HTR-8/SVneo (cell line): ENCODE data around the gene ZNF644.
A peak's percentile ranks its signal among the peaks of the same experiment; 100 is the strongest.

Experiments used
- DNase-seq: peaks from one replicate; pipeline ENCODE4 v3.0.0; 2011; ENCODE audit warnings: low spot score, mixed read lengths; ENCODE audit not compliant: insufficient read length
- FAIRE-seq: peaks from 2 replicates; lab custom pipeline; 2011; peaks lifted over from hg19 to GRCh38; lab: Jason Lieb, UNC

ZNF644 gene

GRCh38 chr1:90990779-90991178, 31.1 kb downstream of the ZNF644 start:
- FAIRE-seq (no peak), DNase-seq (no peak)

DNA sequence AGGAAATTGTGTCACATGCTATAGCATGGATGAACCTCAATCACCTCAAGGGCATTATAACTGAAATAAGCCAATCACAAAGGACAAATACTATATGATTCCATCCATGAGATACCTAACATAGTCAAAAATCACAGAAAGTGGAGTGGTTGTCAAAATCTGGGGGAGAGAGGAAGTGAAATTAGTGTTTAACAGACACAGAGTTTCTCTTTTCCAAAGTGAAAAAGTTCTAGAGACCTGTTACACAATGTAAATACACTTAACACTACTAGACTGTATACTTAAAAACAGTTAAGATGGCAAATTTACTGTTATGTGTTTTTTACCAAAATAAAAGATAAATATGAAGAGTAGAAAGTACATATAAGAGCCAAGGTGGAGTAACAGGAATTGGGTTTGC, 31.8 kb downstream of the ZNF644 start:
- no peak for DNase-seq
- FAIRE-seq = no peak

- no peak for FAIRE-seq
- DNase-seq = no peak
These were observed 32.5 kb downstream of the ZNF644 start for GRCh38 chr1:90989302-90989701.

DNA sequence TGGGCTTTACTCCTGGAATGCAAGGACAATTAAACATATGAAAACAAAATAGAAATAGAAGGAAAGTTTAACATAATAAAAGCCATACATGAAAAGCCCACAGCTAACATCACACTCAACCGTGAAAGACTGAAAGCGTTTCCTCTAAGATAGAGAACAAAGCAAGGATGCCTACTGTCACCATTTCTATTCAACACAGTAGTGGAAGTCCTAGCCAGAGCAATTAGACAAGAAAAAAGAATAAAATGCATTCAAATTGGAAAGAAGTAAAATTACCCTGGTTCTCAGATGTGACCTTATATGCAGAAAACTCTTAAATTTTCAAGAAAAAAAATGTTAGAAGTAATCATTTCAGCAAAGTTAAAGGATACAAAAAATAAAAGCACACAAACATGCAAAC, 34.0 kb downstream of the ZNF644 start:
- FAIRE-seq = no peak
- no peak for DNase-seq

DNA sequence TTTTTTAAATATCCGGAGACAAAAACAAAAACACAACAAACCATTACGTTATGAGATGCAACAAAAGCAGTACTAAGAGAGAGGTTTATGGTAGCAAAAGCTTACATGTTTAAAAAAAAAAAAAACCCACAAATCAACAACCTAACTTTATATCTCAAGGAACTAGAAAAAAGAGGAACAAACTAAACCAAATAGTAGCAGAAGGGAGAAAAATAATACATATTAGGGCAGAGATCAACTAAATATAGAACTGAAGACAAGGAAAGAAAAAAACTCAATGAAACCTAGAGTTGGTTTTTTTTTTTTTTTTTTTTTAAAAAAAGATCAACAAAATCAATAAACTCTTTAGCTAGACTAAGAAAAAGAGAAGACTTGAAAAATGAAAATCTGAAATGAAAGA, 34.9 kb downstream of the ZNF644 start:
- FAIRE-seq (no peak), DNase-seq (no peak)

GRCh38 chr1:90977522-90977921, 44.3 kb downstream of the ZNF644 start:
- no peak for DNase-seq
- FAIRE-seq = no peak

DNA sequence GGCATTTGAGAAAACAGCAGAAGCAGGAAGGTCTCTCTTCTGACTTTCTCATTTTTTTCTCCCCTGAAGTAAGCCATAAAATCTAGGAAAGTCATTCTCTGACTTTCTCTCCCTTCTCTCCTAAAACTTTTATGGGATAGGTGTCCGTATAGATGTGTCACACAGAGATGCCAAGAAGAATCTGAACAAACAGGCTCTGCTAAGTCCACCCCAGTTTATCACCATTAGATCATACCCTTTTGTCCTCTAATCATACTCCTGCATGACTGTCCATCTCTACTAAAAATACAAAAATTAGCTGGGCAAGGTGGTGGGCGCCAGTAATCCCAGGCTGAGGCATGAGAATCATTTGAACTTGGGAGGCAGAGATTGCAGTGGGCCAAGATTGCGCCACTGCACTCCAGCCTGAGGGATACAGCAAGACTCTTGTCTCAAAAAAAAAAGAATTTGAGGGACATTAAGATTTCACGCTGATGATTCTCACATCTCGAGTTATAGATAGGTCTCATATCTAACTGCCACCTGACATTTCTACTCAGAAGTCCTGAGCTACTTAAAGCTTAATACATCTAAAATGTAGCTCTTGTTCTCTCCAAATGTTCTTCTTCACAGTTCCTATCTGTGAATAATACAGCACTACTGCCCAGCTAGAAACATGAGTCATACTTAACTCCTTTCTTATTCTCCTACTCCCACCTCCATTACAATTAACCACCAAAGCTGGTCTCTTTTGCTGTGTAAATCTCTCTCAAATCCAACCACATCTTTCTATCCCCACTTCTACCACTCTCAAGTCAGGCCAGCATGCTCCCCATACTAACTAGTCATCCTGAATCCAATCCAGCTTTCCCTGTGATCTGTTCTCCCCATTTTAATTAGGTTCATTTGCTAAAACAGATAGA, 47.7 kb downstream of the ZNF644 start:
- peak; percentile 15 for DNase-seq
- no peak for FAIRE-seq

DNA sequence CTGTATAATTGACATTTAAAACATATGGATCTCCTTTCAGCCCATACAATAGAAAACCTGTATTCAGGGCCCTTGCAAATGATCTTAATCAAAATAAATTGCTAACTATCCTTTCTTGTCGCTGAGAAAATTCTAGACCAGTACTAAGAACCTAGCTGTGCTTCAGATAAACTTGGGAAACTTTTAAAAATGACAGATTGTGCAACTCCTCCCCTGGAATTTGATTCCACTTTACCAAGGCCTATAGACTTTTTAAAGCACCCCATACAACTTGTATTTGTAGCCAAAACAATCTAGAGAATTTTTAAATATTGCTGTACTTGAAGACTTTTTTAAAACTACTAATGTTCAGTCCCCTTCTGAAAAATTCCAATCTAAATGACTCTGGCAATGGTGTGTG, 51.6 kb downstream of the ZNF644 start:
- FAIRE-seq (no peak), DNase-seq (no peak)

- no peak for FAIRE-seq
- DNase-seq = no peak
These were observed 52.6 kb downstream of the ZNF644 start for GRCh38 chr1:90969241-90969640.

DNA sequence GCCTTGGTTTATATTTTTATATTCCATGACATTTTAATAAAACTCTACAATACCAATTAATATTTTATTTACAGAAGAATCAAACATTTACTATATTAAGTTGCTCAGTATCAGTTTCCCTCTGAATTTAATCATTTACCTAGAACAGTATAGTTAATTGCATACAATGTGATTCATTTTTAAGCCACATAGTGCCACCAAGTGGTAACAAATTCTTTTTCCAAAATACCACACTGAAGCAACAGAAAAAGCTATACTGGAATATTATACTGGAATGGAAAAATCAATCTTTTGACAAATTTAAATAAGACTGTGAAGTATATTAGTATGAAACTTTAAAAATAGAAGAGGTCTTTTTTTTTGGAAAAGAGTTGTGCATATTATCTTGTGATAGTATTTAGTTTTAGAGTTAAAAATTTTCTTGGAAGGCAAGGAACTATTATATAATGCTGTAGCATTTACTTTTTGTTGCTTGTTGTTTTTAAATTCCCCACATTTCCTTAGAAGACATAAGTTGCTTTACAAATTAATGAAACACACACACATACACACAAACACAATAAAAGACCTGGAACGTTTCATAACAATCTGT, 57.3 kb downstream of the ZNF644 start:
- DNase-seq (peak; percentile 3), FAIRE-seq (no peak)

DNA sequence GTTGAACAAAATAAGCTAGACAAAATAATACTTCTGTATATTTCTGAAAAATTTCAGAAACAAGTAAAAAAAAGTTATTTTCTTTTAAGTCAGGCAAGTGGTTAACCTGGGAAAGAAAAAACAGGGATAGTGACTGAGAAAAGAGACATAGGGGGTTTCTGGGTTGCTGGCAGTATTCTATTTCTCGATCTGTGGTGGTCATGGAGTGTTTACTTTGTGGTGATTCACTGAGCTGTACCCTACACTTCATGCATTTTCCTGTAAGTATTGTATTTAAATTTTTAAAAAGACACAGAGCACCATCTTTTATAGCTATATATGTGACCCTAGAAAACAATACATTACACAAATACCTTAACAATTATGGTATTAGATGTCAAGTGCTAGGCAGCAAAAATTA, 58.2 kb downstream of the ZNF644 start:
- DNase-seq (no peak), FAIRE-seq (no peak)

GRCh38 chr1:90963236-90963635, 58.6 kb downstream of the ZNF644 start:
- FAIRE-seq = no peak
- no peak for DNase-seq

- DNase-seq (no peak), FAIRE-seq (no peak)
These were observed 62.3 kb downstream of the ZNF644 start for GRCh38 chr1:90959352-90960206.

DNA sequence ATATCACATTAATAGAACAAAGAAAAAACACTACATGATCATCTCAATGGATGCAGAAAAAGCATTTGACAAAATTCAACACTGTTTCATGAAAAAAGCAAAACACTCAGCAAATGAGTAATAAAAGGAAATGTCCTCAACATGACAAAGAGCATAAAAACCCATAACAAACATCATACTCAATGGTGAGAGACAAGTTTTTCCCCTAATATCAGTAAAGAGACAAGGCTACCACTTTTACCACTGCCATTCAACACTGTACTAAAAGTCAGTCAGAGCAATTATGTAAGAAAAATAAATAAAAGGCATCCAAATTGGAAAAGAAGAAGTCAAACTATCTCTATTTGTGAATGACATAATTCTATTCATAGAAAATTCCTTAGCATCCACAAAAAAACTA, 64.3 kb downstream of the ZNF644 start:
- FAIRE-seq = no peak
- no peak for DNase-seq

DNA sequence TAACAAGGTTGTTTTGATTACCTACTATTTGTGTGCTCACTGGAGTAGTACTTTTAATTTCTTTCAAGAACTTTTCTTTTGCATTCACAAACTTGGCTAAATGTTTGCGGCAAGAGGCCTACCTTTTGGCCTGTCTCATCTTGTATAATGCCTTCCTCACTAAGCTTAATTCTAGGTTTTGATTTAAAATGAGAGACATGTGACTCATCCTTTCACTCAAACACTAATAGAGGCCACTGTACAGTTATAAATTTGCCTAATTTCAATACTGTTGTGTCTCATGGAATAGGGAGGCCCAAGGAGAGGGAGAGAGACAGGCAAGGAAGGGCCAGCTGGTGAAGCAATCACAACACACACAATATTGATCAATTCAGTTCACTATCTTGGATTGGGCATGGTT, 66.1 kb downstream of the ZNF644 start:
- FAIRE-seq = no peak

DNA sequence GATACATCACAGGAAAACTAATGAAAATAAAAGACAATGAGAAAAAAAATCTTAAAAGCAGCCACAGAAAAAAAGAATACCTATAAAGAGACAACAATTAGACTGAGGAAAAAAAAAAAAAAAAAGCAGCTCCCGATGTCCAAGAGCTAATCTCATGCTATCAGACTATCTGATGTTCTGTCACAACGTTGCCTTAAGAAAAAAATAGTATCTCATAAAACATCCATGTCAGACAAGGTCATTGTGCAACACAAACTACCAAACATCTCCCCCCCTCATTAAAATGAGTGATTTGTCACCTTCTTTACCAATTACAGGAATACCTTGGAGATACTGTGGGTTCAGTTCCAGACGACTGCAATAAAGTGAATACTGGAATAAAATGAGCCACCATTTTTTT, 68.9 kb downstream of the ZNF644 start:
- FAIRE-seq (no peak), DNase-seq (no peak)

More for the DNA sequence above, 66.1 kb downstream of the ZNF644 start:
- no peak for DNase-seq

DNA sequence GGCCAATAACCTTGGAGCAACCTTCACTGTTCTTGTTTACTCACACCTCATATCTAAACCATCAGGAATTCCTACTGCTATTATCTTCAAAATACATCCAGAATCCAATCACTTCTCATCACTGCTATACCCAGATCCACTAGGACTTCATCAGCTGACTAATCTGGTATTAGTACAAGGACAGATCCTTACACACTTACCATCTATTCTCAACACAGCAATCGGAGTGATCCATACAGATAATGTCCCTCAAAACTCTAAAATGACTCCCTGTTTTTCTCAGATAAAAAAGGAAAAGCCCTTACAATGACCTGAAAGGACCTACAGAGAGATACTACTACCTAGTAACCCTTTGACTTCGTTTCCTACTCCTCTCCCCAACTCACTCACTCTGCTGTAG, 70.8 kb downstream of the ZNF644 start:
- DNase-seq (no peak), FAIRE-seq (no peak)

- FAIRE-seq (no peak), DNase-seq (no peak)
These were observed 73.5 kb downstream of the ZNF644 start for GRCh38 chr1:90948301-90948700.

DNA sequence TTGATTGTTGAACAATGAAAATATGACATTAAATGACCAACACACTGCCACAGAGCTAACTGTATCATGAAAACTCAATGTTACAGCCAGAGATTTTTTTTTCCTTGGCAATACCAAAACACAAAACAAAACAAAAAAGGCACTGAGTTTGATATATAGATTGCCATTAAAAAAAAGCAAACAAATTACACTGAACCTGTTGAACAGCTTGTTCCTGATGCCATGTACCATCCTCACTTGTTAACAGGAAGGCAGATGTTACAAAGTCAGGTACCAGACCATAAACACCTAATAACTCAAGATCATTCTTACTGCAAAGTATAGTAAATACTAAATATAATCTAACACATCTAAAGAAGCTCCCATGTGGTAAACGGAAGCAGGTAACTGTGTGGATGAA, 75.2 kb downstream of the ZNF644 start:
- FAIRE-seq (no peak), DNase-seq (no peak)

GRCh38 chr1:90945287-90945686, 76.5 kb downstream of the ZNF644 start:
- no peak for FAIRE-seq
- DNase-seq = no peak

- FAIRE-seq (no peak), DNase-seq (no peak)
These were observed 77.9 kb downstream of the ZNF644 start for GRCh38 chr1:90943966-90944365.
